Measurements from ENCODE around the gene LRRC32.

The LRRC32 gene

DNA sequence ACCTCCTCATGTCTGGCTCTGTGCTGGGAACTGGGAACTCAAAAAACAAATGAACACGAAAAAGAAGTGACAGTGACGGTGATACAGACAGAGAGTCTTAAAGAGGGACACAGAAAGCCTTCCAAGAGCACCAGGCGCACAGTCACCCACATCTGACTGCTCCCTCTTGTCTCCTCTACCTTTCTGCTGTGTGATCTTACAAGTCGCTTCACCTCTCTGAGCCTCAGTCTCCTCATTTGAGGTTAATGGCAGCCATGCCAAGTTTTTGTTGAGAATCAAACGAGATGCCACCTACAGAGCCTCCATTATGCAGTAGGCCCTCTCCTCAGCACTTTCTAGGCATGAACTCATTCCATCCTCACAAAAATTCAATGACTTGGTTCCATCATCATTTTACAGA is 3.7 kb downstream of the LRRC32 start:
- DNase-seq (ENCODE audit: low spot score), result no peak
- H3K27ac ChIP-seq (ENCODE audit: poor library complexity, severe bottlenecking), result no peak overlapping the region
- peaks cover 23% of the 10 kb centered on the region for H3K27me3 ChIP-seq (ENCODE audit: insufficient read depth, poor library complexity, severe bottlenecking)
- no peak for TF ChIP-seq CTCF (IDR thresholded peaks at IDR 0.05; ENCODE audit: poor library complexity, severe bottlenecking)
- H3K9me3 ChIP-seq (ENCODE audit: severe bottlenecking), result no peaks in the 10 kb centered on the region
- H3K4me3 ChIP-seq (ENCODE audit: severe bottlenecking), result no peak overlapping the region
- no peaks in the 10 kb centered on the region for H3K36me3 ChIP-seq (ENCODE audit: low read depth)
- ATAC-seq (ENCODE audit: low read depth), result no peak
- no peaks in the 10 kb centered on the region for H3K4me1 ChIP-seq (ENCODE audit: insufficient read depth, poor library complexity, severe bottlenecking)

- Histone ChIP-seq H3K36me3 (ENCODE audit: low read depth) (no peaks in the 10 kb centered on the region), H3K27me3 (ENCODE audit: insufficient read depth, poor library complexity, severe bottlenecking) (peaks cover 23% of the 10 kb centered on the region), H3K4me1 (ENCODE audit: insufficient read depth, poor library complexity, severe bottlenecking) (no peaks in the 10 kb centered on the region), H3K9me3 (ENCODE audit: severe bottlenecking) (no peaks in the 10 kb centered on the region), H3K27ac (ENCODE audit: poor library complexity, severe bottlenecking) (no peak overlapping the region), H3K4me3 (ENCODE audit: severe bottlenecking) (no peak overlapping the region)
- DNase-seq (ENCODE audit: low spot score) (no peak), ATAC-seq (ENCODE audit: low read depth) (no peak)
- no peak for TF ChIP-seq CTCF (IDR thresholded peaks at IDR 0.05; ENCODE audit: poor library complexity, severe bottlenecking)
Measured at GRCh38 chr11:76666408-76666807, 4.1 kb downstream of the LRRC32 start.

GRCh38 chr11:76665921-76666351 is 4.6 kb downstream of the LRRC32 start:
- Histone ChIP-seq H3K4me3 (ENCODE audit: severe bottlenecking) (no peak overlapping the region), H3K9me3 (ENCODE audit: severe bottlenecking) (no peaks in the 10 kb centered on the region), H3K27me3 (ENCODE audit: insufficient read depth, poor library complexity, severe bottlenecking) (peaks cover 19% of the 10 kb centered on the region), H3K4me1 (ENCODE audit: insufficient read depth, poor library complexity, severe bottlenecking) (no peaks in the 10 kb centered on the region), H3K36me3 (ENCODE audit: low read depth) (no peaks in the 10 kb centered on the region), H3K27ac (ENCODE audit: poor library complexity, severe bottlenecking) (no peak overlapping the region)
- DNase-seq (ENCODE audit: low spot score) (no peak), ATAC-seq (ENCODE audit: low read depth) (no peak)
- TF ChIP-seq CTCF (IDR thresholded peaks at IDR 0.05; ENCODE audit: poor library complexity, severe bottlenecking), result no peak

- H3K4me3 ChIP-seq (ENCODE audit: severe bottlenecking), result no peak overlapping the region
Measured at GRCh38 chr11:76665172-76665571, 5.4 kb downstream of the LRRC32 start.

More at GRCh38 chr11:76665172-76665571, 5.4 kb downstream of the LRRC32 start:
- no peaks in the 10 kb centered on the region for H3K9me3 ChIP-seq (ENCODE audit: severe bottlenecking)
- TF ChIP-seq CTCF (IDR thresholded peaks at IDR 0.05; ENCODE audit: poor library complexity, severe bottlenecking), result no peak
- DNase-seq (ENCODE audit: low spot score) (peak; percentile 28), ATAC-seq (ENCODE audit: low read depth) (no peak)
- H3K27me3 ChIP-seq (ENCODE audit: insufficient read depth, poor library complexity, severe bottlenecking), result peaks cover 11% of the 10 kb centered on the region
- H3K36me3 ChIP-seq (ENCODE audit: low read depth), result no peaks in the 10 kb centered on the region
- H3K4me1 ChIP-seq (ENCODE audit: insufficient read depth, poor library complexity, severe bottlenecking), result no peaks in the 10 kb centered on the region
- H3K27ac ChIP-seq (ENCODE audit: poor library complexity, severe bottlenecking), result no peak overlapping the region

Data from RWPE2 (cell line).